Colonic mucosa (tissue), 4 donors: ENCODE measurements around the gene ZC3H13. TPM values are rescaled to one million over a fixed set of nuclear protein-coding genes. Genes with fewer than 3 reads are reported as not detected.

Experiments
- DNase-seq: peaks from one replicate; pipeline ENCODE4 v3.0.0-alpha.2; 2020
- H3K27ac ChIP-seq: fragments of 200-600 bp; one replicate; pipeline ENCODE4 v1.8.0; 2021
- H3K27me3 ChIP-seq: fragments of 200-600 bp; one replicate; pipeline ENCODE4 v1.8.0; 2021
- H3K36me3 ChIP-seq: fragments of 200-600 bp; one replicate; pipeline ENCODE4 v1.8.0; 2021
- H3K4me1 ChIP-seq: fragments of 200-600 bp; one replicate; pipeline ENCODE4 v1.8.0; 2021; ENCODE audit warnings: mild to moderate bottlenecking
- H3K4me3 ChIP-seq: fragments of 200-600 bp; one replicate; pipeline ENCODE4 v1.8.0; 2021
- H3K9ac ChIP-seq, 2 donors: one replicate each; pipeline ENCODE4 v1.7.0; 2013; ENCODE audit warnings: control low read depth in 2 of 2, low read depth in 2 of 2, low read length in 2 of 2
- H3K9me3 ChIP-seq: fragments of 200-600 bp; one replicate; pipeline ENCODE4 v1.8.0; 2021
- CTCF ChIP-seq: fragments of 200-600 bp; IDR thresholded peaks from one replicate; pipeline ENCODE4 v1.8.0; 2022; ENCODE audit warnings: antibody characterized with exemption, mild to moderate bottlenecking
- intact Hi-C: fragments of 100-400 bp; cut with DNase I; formaldehyde crosslinking; loops from one replicate; pipeline ENCODE4 v1.14.1; 2022
- total RNA-seq, 2 donors: library from RNA; stranded (reverse); fragmentation: NEBNext Ultra II Directional in 1 of 2; extraction: Animal tissue kit (Norgen Biotek cat#: 25700) in 1 of 2; gene quantifications; one replicate each; pipeline ENCODE4 v1.2.1, GENCODE V29; 2021
- donor health status: healthy.
- donor health status: DM: no; HTN: no; CAD: no.
- donor health status: DM: no; HTN: no; CAD: no.

ZC3H13 gene
- total RNA-seq, 2 donors from 2014 or later: 23.2 to 37.5 TPM

GRCh38 chr13:46077265-46077664, 24.7 kb upstream of the ZC3H13 start:
- no peak for TF ChIP-seq CTCF
- intact Hi-C loops: no loop called here
- Histone ChIP-seq H3K27me3 (no peaks in the 10 kb centered on the region), H3K4me1 (no peaks in the 10 kb centered on the region), H3K9me3 (no peaks in the 10 kb centered on the region), H3K27ac (no peak overlapping the region), H3K36me3 (no peaks in the 10 kb centered on the region), H3K4me3 (no peak overlapping the region), H3K9ac (no peak overlapping the region)
- DNase-seq: no peak

GRCh38 chr13:46076827-46077226, 24.3 kb upstream of the ZC3H13 start:
- no peak overlapping the region for H3K9ac ChIP-seq
- H3K4me3 ChIP-seq: no peak overlapping the region
- no peaks in the 10 kb centered on the region for H3K4me1 ChIP-seq
- H3K27me3 ChIP-seq: no peaks in the 10 kb centered on the region
- no peaks in the 10 kb centered on the region for H3K36me3 ChIP-seq
- H3K9me3 ChIP-seq: no peaks in the 10 kb centered on the region
- no peak for TF ChIP-seq CTCF
- H3K27ac ChIP-seq: no peak overlapping the region
- intact Hi-C loops: no loop called here
- DNase-seq: no peak

- DNase-seq: no peak
- Histone ChIP-seq H3K27ac (no peak overlapping the region), H3K9me3 (no peaks in the 10 kb centered on the region), H3K27me3 (no peaks in the 10 kb centered on the region), H3K36me3 (no peaks in the 10 kb centered on the region), H3K4me1 (no peaks in the 10 kb centered on the region), H3K4me3 (no peak overlapping the region), H3K9ac (no peak overlapping the region)
- intact Hi-C loops: no loop called here
- TF ChIP-seq CTCF: no peak
Observed at GRCh38 chr13:46075811-46076210, 23.3 kb upstream of the ZC3H13 start.

DNA sequence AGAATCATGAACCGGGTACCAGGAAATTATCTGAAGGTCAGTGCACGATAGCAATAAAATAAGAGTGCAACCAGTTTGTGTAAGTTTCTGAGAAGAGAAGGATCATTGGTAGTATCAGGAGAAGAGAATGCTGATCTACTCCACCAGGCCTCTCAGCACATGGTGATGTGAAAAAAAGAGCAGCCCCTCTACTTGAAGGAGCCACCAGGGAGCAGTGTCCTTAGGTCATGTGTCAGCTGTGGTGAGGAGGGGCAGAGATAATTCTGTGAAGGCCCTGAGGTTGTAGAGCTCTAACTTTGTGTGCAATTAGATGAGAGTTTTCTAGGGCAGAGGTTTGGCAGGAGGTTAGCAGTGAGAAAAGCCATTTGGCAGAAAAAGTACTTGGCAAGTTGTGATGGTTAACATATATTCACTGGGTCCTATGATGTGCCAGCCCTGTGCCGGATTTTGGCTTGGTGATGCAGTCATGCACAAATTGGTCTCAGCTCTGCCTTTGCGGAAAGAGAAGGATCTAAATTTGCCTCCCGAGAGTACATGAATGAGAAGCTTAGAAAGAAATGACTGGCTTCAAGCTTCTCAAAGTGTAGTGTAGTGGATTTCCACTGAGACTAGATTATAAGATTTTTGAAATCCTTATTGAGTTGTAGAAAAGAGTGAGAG, 19.2 kb upstream of the ZC3H13 start:
- no peak overlapping the region for H3K27ac ChIP-seq
- no peaks in the 10 kb centered on the region for H3K9me3 ChIP-seq
- DNase-seq: no peak
- no peaks in the 10 kb centered on the region for H3K36me3 ChIP-seq
- H3K4me1 ChIP-seq: no peaks in the 10 kb centered on the region
- no peak overlapping the region for H3K9ac ChIP-seq
- intact Hi-C loops: no loop called here
- no peaks in the 10 kb centered on the region for H3K27me3 ChIP-seq
- no peak overlapping the region for H3K4me3 ChIP-seq
- TF ChIP-seq CTCF: no peak

- intact Hi-C loops: no loop called here
- no peak for DNase-seq
- no peaks in the 10 kb centered on the region for H3K9me3 ChIP-seq
- no peak for TF ChIP-seq CTCF
- H3K27me3 ChIP-seq: no peaks in the 10 kb centered on the region
- H3K9ac ChIP-seq: no peak overlapping the region
- no peak overlapping the region for H3K4me3 ChIP-seq
- no peak overlapping the region for H3K27ac ChIP-seq
- H3K4me1 ChIP-seq: no peaks in the 10 kb centered on the region
- no peaks in the 10 kb centered on the region for H3K36me3 ChIP-seq
Observed at GRCh38 chr13:46063292-46063691, 10.7 kb upstream of the ZC3H13 start.
